Tongue (tissue), 2 donors: ENCODE measurements around the gene SCUBE1. TPM values are rescaled to one million over a fixed set of nuclear protein-coding genes. Genes with fewer than 3 reads are reported as not detected.
A peak's percentile ranks its signal among the peaks of the same experiment; 100 is the strongest.
"Not testable (repeated sequence)": the region's sequence is repeated elsewhere in the genome, so short reads cannot be mapped to it uniquely, and the experiment has no call there.

ENCODE experiments used
- DNase-seq: peaks from one replicate; pipeline ENCODE4 v3.0.0-alpha.2; 2015
- total RNA-seq: library from RNA; depleted of rRNA; stranded (reverse); fragments of >200 nt; gene quantifications from one replicate; pipeline ENCODE4 v1.2.3, GENCODE V29; 2014

The SCUBE1 gene
- total RNA-seq, 1 donor from 2014 or later: 0.41 TPM

DNA sequence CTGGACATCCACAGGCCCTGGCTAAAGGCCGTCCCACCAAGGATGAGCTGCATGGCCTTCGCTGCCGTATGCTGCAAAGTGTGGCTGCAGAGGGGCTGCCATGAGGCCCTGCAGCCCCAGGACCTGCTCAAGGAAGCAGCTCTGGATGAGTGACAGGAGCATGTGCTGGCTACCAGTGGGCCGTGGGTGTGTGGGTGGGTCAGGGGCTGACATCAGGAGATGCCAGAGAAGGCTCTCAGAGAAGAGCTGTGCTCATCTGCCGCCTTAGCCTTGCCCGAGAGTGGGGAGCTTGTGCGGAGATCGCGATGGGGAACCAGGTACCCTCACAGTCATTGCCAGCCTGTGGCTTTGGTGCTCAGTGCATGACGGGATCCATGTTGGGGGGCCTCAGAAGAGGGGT, 41.3 kb downstream of the SCUBE1 start:
- peak; percentile 80 for DNase-seq

DNA sequence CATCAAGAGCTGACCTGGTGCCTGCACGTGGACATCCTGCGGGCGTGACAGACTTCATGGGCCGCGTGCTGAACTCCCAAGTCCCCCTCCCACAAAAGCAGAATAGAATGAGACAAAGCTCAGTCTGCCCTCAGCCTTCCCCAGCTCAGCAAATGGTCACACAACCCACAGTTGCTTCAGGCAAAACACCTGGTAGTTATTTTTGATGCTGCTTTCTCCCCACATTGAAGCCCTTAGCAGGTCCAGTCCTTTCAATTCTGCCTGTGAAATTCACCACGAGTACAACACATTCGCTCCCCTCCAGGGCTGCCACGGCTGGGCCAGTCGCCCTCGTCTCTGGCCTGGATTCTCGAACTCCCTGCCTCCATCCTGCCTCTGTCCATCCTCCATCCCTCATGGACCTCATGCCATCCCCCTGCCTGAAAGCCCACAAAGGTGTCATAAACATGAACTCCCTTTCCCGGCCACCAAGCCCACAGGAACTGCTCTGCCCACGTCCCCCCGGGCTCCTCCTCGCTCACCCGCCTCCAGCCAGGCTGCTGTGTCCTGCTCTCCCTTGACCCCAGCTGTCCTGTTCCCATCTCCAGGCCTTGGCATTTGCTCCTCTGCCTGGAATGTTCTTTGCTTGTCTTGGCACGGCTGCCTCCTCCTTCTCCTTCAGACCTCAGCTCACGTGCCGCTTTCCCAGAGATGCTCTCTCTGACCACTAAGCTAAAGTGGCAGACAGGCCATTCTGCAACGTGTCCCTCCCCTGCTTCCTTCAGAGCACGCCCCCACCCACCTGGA, 42.1 kb downstream of the SCUBE1 start:
- DNase-seq: no peak

- DNase-seq: no peak
Observed at GRCh38 chr22:43299736-43300135, 43.4 kb downstream of the SCUBE1 start.

GRCh38 chr22:43298062-43298801, 44.9 kb downstream of the SCUBE1 start:
- DNase-seq: peak; percentile 46

GRCh38 chr22:43297270-43298061, 45.7 kb downstream of the SCUBE1 start:
- DNase-seq: peak; percentile 38

GRCh38 chr22:43296276-43296902, 46.8 kb downstream of the SCUBE1 start:
- DNase-seq: peak; percentile 30

DNA sequence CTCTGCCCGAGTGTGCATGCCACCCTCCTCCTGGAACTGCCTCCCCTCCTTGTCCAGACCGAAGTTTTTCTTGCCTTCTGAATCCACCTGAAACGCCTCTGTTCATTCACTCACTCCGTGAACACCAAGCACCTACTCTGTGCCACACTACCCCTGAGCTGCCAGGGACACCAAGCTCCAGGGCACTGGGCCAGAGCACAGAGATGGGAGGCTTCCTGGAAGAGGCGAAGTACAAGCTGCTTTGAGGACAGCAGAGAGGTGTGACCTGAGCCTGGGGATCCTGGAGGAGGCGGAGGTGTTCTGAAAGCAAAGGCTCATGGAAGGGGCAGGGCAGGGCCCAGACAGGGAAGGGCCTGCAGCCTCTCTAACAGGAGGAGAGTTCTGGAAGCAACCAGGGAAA, 47.5 kb downstream of the SCUBE1 start:
- no peak for DNase-seq

DNA sequence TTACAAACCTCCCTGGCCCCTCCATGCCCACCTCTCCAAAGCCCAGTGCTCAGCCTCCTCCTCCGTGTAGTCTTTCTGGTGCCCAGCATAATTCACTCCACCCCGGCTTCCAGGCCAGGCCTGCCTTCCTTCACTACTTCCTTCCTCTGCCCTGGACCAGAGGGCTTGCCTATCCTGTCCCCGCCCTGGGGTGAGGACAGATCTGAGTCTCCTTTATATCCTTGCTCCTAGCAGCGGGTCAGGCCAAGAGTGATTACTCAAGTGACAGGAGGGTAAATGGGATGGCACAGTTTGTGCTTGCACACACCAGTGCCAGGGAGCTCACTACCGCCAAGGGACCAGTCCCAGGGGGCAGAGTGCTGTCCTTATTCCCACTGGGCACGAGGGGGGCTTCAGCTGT, 48.0 kb downstream of the SCUBE1 start:
- no peak for DNase-seq

DNA sequence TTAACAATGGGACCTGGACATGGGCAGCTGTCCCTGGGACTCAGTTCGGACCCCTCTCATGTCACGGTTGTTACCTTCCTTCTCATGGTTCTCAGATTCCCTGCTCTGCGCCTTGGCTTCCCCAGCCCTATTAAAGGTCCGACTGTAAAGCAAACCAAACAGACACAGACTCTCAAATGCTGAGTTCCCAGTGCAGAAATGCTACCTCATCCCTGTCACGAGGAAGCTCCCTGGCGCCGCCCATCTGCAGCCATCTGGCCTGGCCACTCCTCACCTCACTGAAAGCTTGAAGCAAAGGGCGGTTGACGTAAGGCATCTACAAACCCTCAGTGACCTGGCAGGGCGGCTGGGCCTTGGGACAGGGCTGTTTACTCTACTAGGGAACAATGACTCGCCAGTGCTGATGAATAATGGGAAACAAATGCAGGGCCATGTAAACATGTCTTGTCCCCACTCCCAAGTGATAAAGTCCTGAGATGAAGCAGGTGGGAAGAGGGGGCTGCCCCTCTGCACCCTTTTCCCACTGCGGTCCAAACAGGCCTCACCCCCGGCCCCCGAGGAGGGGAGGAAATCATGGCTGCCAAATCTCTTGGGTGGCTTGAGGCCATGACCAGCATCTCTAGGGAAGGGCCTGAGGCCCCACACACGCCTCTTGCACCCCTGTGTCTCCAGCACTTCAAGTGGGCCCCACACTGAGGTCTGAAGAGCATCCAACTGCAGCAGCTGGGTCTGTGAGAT, 49.3 kb downstream of the SCUBE1 start:
- peak; percentile 89 for DNase-seq

DNA sequence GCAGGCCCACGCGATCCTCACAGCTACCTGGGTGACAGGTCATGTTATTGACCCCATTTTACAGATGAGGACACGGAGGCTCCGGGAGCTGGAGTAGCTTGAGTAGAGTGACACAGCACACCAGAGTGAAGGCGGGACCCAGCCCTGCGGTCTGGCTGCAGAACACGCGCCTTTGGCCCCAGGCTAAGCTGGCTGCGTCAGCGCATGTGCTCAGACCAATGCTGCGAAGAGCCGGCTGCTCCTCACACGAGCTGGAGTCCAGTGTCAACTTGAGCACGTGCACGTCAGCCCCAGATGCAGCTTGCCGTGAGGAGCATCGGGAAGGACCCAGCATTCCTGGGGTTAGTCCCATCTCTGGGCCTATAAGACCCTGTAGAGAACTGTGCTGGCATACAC, 49.9 kb downstream of the SCUBE1 start:
- peak; percentile 84 for DNase-seq

DNA sequence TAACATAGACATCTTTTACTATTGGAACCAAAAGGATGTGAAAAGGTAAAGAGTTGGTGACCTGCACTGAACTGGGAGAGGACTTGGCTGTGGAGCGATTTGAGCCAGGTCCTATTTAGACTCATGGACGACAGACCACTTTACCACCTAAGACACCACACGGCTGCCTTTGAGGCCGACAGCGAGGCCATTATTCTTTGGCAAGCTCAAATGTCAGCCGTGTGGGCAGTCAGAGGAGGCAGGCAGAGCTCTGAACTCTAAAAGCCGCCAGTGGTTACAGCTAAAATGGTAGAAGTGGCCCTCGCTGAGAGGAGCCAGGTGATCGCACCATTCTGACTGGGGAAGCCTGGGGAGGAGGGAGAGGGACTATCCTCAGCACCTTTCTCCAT, 50.5 kb downstream of the SCUBE1 start:
- DNase-seq: no peak

DNA sequence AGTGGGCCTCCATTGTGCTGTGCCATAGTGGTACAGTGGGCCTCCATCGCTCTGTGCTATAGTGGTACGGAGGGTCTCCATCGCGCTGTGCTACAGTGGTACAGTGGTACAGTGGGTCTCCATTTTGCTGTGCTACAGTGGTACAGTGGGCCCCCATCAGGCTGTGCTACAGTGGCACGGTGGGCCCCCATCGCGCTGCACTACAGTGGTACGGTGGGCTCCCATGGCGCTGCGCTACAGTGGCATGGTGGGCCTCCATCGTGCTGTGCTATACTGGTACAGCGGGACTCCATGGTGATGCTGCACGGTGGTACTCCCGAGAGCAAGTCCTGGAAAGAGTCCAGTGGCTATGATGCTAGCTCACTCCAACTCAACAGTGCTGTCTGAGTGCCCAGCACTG, 51.8 kb downstream of the SCUBE1 start:
- no peak for DNase-seq

DNA sequence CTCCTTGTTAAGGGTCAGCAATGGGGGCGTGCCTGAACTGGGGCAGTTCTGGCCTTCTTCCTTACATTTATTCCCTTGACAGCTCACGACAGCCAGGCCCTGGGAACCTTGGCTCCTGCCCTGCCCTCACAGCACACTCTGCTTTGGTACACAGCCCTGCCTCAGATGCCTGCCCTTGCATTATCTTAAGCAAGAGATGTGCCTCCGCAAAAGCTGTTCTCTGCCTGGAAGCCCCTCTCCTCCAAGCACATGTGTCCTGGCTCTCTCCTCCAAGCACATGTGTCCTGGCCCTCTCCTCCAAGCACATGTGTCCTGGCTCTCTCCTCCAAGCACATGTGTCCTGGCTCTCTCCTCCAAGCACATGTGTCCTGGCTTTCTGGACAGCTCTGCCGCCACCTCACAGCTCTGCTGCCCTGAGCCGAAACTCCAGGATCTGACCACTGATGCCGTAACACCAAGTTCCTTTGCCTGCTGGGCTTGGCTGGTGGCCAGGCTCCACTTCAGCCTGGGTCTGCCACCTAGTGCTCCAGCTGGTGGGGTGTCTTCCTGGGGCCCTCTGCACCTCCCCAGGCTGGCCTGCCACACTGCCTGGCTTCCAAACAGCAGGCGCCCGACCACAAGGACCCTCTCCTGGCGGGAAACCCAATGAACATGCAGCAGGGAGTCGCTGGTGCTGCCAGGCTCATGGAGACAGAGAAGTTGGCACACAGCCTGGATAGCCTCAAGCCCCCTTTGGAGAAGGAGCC, 53.0 kb downstream of the SCUBE1 start:
- DNase-seq: peak; percentile 64

DNA sequence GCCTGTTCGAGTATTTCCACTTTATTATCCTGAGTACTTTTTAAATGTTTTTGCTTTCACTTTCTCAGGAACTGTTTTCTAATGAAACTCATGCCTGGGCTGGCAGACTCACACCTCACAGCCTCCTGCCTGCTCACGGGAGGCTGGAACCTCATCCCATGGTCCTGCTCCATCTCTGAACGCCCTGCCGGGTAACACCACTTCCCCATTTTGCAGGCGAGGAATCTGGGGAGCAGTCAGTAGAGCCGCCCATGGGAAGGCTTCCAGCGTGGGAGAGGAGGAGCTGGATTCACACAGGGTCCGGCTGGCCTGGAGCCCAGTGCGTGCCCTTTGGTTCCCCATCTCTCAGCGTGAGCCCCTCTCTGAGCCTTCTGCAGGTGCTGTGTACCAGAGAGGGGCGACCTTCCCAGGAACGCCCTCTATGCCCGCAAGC, 53.6 kb downstream of the SCUBE1 start:
- peak; percentile 27 for DNase-seq

- peak; percentile 16 for DNase-seq
Observed at GRCh38 chr22:43288807-43289420, 54.3 kb downstream of the SCUBE1 start.

DNA sequence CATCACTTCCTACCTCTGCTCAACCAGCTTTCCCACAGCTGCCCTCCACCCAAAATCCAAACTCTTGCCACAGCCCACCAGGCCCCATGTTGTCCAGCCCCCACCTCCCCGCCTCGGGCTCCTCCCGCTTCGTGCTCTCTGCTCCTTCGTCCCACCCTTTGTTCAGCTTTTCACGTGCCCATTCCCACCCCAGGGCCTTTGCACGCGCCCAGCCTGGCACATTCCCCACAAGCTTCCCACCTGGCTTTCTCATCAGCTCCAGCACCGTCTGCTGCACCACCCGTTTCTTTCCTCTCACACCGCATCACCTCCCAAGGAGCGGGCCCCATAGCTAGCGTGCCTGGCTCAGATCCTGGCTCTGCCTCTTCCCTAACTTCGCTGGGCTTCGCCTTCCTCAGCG, 54.8 kb downstream of the SCUBE1 start:
- DNase-seq: no peak

DNA sequence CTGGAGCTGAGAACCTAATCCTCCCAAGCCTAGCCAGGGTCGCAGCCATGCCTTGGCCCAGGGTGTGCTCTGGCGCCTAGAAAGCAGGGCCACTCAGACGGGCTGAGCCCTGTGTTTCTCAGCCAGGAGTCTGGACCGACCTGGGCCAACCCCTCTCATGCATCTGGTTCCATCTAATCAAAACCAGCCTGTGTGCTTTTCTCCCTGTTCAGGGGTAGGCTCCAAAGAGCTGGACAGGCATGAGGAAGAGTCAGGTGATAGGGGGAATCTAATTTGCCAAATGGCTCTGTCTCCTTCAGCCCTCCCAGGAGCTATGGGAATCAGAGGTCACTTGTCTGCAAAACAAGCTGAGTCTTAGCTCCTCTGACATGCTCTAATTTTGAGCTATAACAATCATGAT, 55.7 kb downstream of the SCUBE1 start:
- DNase-seq: no peak

- no peak for DNase-seq
Observed at GRCh38 chr22:43281394-43281793, 61.8 kb downstream of the SCUBE1 start.

- not testable (repeated sequence) for DNase-seq
Observed at GRCh38 chr22:43280523-43280886, 62.7 kb downstream of the SCUBE1 start.

GRCh38 chr22:43279867-43280522, 63.2 kb downstream of the SCUBE1 start:
- DNase-seq: no peak
